H1 (cell line): ENCODE results near the gene TNFAIP8. TPM values are rescaled to one million over a fixed set of nuclear protein-coding genes. Genes with fewer than 3 reads are reported as not detected.

Experiments used
- CTCF ChIA-PET: fragments of 300-600 bp; sonication (Branson Sonifier 250); formaldehyde crosslinking; loops from one replicate; lab custom pipeline; 2021; ENCODE audit not compliant: partially characterized antibody; lab: Charles Lee
- POLR2A ChIA-PET: fragments of 300-600 bp; sonication (Branson Sonifier 250); formaldehyde crosslinking; loops from one replicate; lab custom pipeline; 2021; ENCODE audit warnings: inconsistent platforms; ENCODE audit not compliant: partially characterized antibody; lab: Charles Lee
- DNase-seq, 2 experiments: peaks; one replicate each; pipeline versions ENCODE4 v3.0.0 to v3.0.0-alpha.2; 2010 to 2022; ENCODE audit warnings: low spot score in 2 of 2, low read depth in 1 of 2, mixed read lengths in 1 of 2
- FAIRE-seq: peaks from 2 replicates; lab custom pipeline; 2011; peaks lifted over from hg19 to GRCh38; lab: Jason Lieb, UNC
- H2AFZ ChIP-seq: 2 replicates; pipeline ENCODE4 v1.8.1; 2012; ENCODE audit warnings: low read length, inconsistent platforms
- H2AK5ac ChIP-seq: 2 replicates; pipeline ENCODE4 v1.6.1; 2013; ENCODE audit warnings: low read depth, low read length
- H2BK120ac ChIP-seq: replicated peaks from 2 replicates; pipeline ENCODE3; 2013; ENCODE audit warnings: low read depth, low read length, inconsistent platforms
- H2BK12ac ChIP-seq: 2 replicates; pipeline ENCODE4 v1.6.1; 2013; ENCODE audit warnings: low read depth, low read length
- H2BK15ac ChIP-seq: 2 replicates; pipeline ENCODE4 v1.6.1; 2013; ENCODE audit warnings: low read length
- H2BK20ac ChIP-seq: 2 replicates; pipeline ENCODE4 v1.6.1; 2013; ENCODE audit warnings: low read length
- H2BK5ac ChIP-seq: 2 replicates; pipeline ENCODE4 v1.6.1; 2013; ENCODE audit warnings: low read depth, low read length
- H3K14ac ChIP-seq: 2 replicates; pipeline ENCODE4 v1.6.1; 2013; ENCODE audit warnings: inconsistent platforms; ENCODE audit not compliant: insufficient read length
- H3K18ac ChIP-seq: 2 replicates; pipeline ENCODE4 v1.6.1; 2013; ENCODE audit warnings: low read length; ENCODE audit errors: extremely low read depth
- H3K23ac ChIP-seq: 2 replicates; pipeline ENCODE4 v1.6.1; 2013; ENCODE audit warnings: inconsistent platforms; ENCODE audit not compliant: insufficient read length
- H3K23me2 ChIP-seq: 2 replicates; pipeline ENCODE4 v1.6.1; 2013; ENCODE audit warnings: low read depth, low read length
- H3K27ac ChIP-seq: 2 replicates; pipeline ENCODE4 v1.6.1; 2011; ENCODE audit warnings: low read depth, low read length, inconsistent platforms
- H3K27me3 ChIP-seq, 4 experiments: replicated peaks in 1 of 4; 1 replicate in 1 of 4; 2 replicates in 3 of 4; pipeline versions ENCODE4 v1.6.1 to v1.8.1; 2011 to 2013; ENCODE audit warnings: low read length in 3 of 4, mild to moderate bottlenecking in 3 of 4, inconsistent platforms in 2 of 4, mixed read lengths in 2 of 4, moderate library complexity in 1 of 4; ENCODE audit not compliant: control insufficient read depth in 3 of 4, insufficient read depth in 3 of 4; ENCODE audit errors: extremely low read depth in 1 of 4
- H3K36me3 ChIP-seq, 4 experiments: 2 replicates each; pipeline versions ENCODE4 v1.6.1 to v1.8.1; 2011 to 2013; ENCODE audit warnings: mild to moderate bottlenecking in 4 of 4, low read length in 3 of 4, moderate library complexity in 2 of 4, control low read depth in 1 of 4, inconsistent platforms in 1 of 4; ENCODE audit not compliant: insufficient read depth in 4 of 4, control insufficient read depth in 2 of 4
- H3K4ac ChIP-seq: replicated peaks from 2 replicates; pipeline ENCODE3; 2013; ENCODE audit warnings: low read length, low read depth, mixed read lengths, inconsistent platforms; ENCODE audit not compliant: insufficient read length
- H3K4me1 ChIP-seq, 4 experiments: replicated peaks in 1 of 4; 1 replicate in 1 of 4; 2 replicates in 3 of 4; pipeline versions ENCODE4 v1.6.1 to v1.8.1; 2011 to 2013; ENCODE audit warnings: low read length in 3 of 4, inconsistent platforms in 2 of 4, mixed read lengths in 1 of 4; ENCODE audit not compliant: insufficient read depth in 4 of 4, control insufficient read depth in 3 of 4
- H3K4me2 ChIP-seq, 2 experiments: 2 replicates each; pipeline versions ENCODE4 v1.6.1 to v1.8.1; 2011 to 2013; ENCODE audit warnings: low read depth in 2 of 2, low read length in 2 of 2, control low read depth in 1 of 2, inconsistent platforms in 1 of 2, mild to moderate bottlenecking in 1 of 2; ENCODE audit not compliant: insufficient read depth in 1 of 2
- H3K4me3 ChIP-seq, 4 experiments: fragments of 200-600, 300-600 bp in 1 of 4; sonication (generic), shearing (Covaris generic), sonication (Bioruptor Twin) in 1 of 4; 2 replicates each; pipeline versions ENCODE4 v1.5.1 to v1.8.1; 2011 to 2016; ENCODE audit warnings: low read length in 4 of 4, low read depth in 3 of 4, control low read depth in 2 of 4, inconsistent platforms in 2 of 4, mild to moderate bottlenecking in 2 of 4, mixed read lengths in 1 of 4, moderate library complexity in 1 of 4; ENCODE audit not compliant: insufficient read depth in 2 of 4; ENCODE audit errors: extremely low read depth in 1 of 4
- H3K56ac ChIP-seq: replicated peaks from 2 replicates; pipeline ENCODE3; 2013; ENCODE audit warnings: low read depth, mild to moderate bottlenecking, mixed read lengths, low read length, inconsistent platforms; ENCODE audit not compliant: insufficient read length
- H3K79me1 ChIP-seq: 2 replicates; pipeline ENCODE4 v1.6.1; 2013; ENCODE audit warnings: low read depth, low read length, control low read depth
- H3K79me2 ChIP-seq, 2 experiments: 2 replicates each; pipeline versions ENCODE4 v1.6.1 to v1.8.1; 2012 to 2013; ENCODE audit warnings: low read length in 2 of 2, mild to moderate bottlenecking in 2 of 2, inconsistent platforms in 1 of 2; ENCODE audit not compliant: insufficient read depth in 2 of 2, control insufficient read depth in 1 of 2
- H3K9ac ChIP-seq, 4 experiments: replicated peaks in 1 of 4; 1 replicate in 1 of 4; 2 replicates in 3 of 4; pipeline versions ENCODE4 v1.6.1 to v1.8.1; 2011 to 2013; ENCODE audit warnings: low read depth in 3 of 4, low read length in 3 of 4, control low read depth in 2 of 4, mild to moderate bottlenecking in 2 of 4, moderate library complexity in 2 of 4, inconsistent platforms in 1 of 4; ENCODE audit errors: extremely low read depth in 1 of 4
- H3K9me3 ChIP-seq, 2 experiments: 2 replicates each; pipeline versions ENCODE4 v1.6.1 to v1.8.1; 2012 to 2013; ENCODE audit warnings: mild to moderate bottlenecking in 2 of 2, moderate library complexity in 2 of 2, control low read depth in 1 of 2, inconsistent platforms in 1 of 2, low read depth in 1 of 2, low read length in 1 of 2, mixed read lengths in 1 of 2; ENCODE audit not compliant: insufficient read depth in 2 of 2
- H4K20me1 ChIP-seq, 2 experiments: replicated peaks in 1 of 2; 2 replicates each; pipeline versions ENCODE3 to v1.8.1; 2011 to 2013; ENCODE audit warnings: inconsistent platforms in 2 of 2, low read length in 2 of 2, mild to moderate bottlenecking in 1 of 2; ENCODE audit not compliant: insufficient read depth in 2 of 2, control insufficient read depth in 1 of 2
- H4K5ac ChIP-seq: 2 replicates; pipeline ENCODE4 v1.6.1; 2013; ENCODE audit warnings: low read length, low read depth, mixed read lengths, inconsistent platforms; ENCODE audit not compliant: insufficient read length
- H4K8ac ChIP-seq: 2 replicates; pipeline ENCODE4 v1.8.0; 2013; ENCODE audit warnings: mild to moderate bottlenecking, moderate library complexity, low read length, inconsistent platforms; ENCODE audit not compliant: insufficient read depth; ENCODE audit errors: extremely low read depth
- H4K91ac ChIP-seq: replicated peaks from 2 replicates; pipeline ENCODE3; 2013; ENCODE audit warnings: low read length, mixed read lengths, inconsistent platforms; ENCODE audit not compliant: insufficient read length
- CREB1 ChIP-seq: IDR thresholded peaks from 2 replicates; pipeline ENCODE4 v1.6.1; 2012; ENCODE audit warnings: inconsistent platforms
- CTBP2 ChIP-seq: IDR thresholded peaks from 2 replicates; pipeline ENCODE4 v1.7.0; 2011; ENCODE audit warnings: borderline replicate concordance, mild to moderate bottlenecking, moderate library complexity, mixed read lengths, low read length; ENCODE audit not compliant: insufficient read depth, insufficient read length
- HDAC2 ChIP-seq, 2 experiments: fragments of 300-600 bp in 1 of 2; sonication (generic) in 1 of 2; IDR thresholded peaks; 2 replicates each; pipeline ENCODE4 v1.6.1; 2011 to 2012; ENCODE audit warnings: low read depth in 2 of 2, low read length in 2 of 2, mild to moderate bottlenecking in 2 of 2, moderate library complexity in 2 of 2, borderline replicate concordance in 1 of 2, inconsistent platforms in 1 of 2
- NRF1 ChIP-seq: IDR thresholded peaks from 2 replicates; pipeline ENCODE4 v1.6.1; 2011; ENCODE audit warnings: mild to moderate bottlenecking, low read depth, low read length, improper control_type of control experiment
- PHF8 ChIP-seq: fragments of 200-600 bp; sonication (generic); conservative IDR thresholded peaks from 2 replicates; pipeline ENCODE4 v1.7.1; 2012; ENCODE audit warnings: low read depth, mild to moderate bottlenecking, inconsistent platforms, low read length, moderate library complexity
- TAF1 ChIP-seq: IDR thresholded peaks from 2 replicates; pipeline ENCODE4 v1.6.1; 2011; ENCODE audit warnings: mild to moderate bottlenecking, low read depth, low read length
- TBP ChIP-seq: IDR thresholded peaks from 2 replicates; pipeline ENCODE4 v1.6.1; 2011; ENCODE audit warnings: low read depth, low read length, improper control_type of control experiment
- YY1 ChIP-seq: IDR thresholded peaks from 2 replicates; pipeline ENCODE4 v1.6.1; 2011; ENCODE audit warnings: low read depth, mild to moderate bottlenecking, low read length
- ZNF274 ChIP-seq: IDR thresholded peaks from 2 replicates; pipeline ENCODE4 v1.7.0; 2012; ENCODE audit warnings: low read length, borderline replicate concordance; ENCODE audit errors: extremely low read depth
- WGBS, 2 experiments: shearing (Covaris generic) in 1 of 2; methylation state at CpG; one replicate each; pipeline versions ENCODE4 v1.1.6 to v1.1.7; 2013 to 2015; ENCODE audit warnings: low lambda C conversion rate in 2 of 2, mixed read lengths in 2 of 2, inconsistent platforms in 1 of 2, low coverage in 1 of 2, missing lambda C conversion rate in 1 of 2; ENCODE audit not compliant: insufficient replicate concordance in 2 of 2, insufficient coverage in 1 of 2, insufficient read length in 1 of 2; ENCODE audit errors: extremely low coverage in 1 of 2, missing lambda C conversion rate in 1 of 2; 5-methylcytosine and 5-hydroxymethylcytosine counted together
- polyA plus RNA-seq, 7 experiments: library from polyadenylated mRNA; depleted of rRNA in 3 of 7; stranded (reverse) in 5 of 7; unstranded in 2 of 7; fragments of >200 nt in 5 of 7; fragments of 200-250 nt in 2 of 7; gene quantifications; 1 replicate in 5 of 7; 2 replicates in 1 of 7; 4 replicates in 1 of 7; pipeline versions ENCODE4 v1.2.1 to v1.2.3, GENCODE V29; 2011 to 2013; ENCODE audit warnings: missing spikeins in 2 of 7, mixed read lengths in 2 of 7
- total RNA-seq: library from RNA; stranded (reverse); fragmentation: NEBNext Ultra II Directional; extraction: Animal tissue kit (Norgen Biotek cat#: 25700); gene quantifications from 2 replicates; pipeline ENCODE4 v1.2.1, GENCODE V29; 2021
- TF ChIP-seq, protein P1 (sequence below): IDR thresholded peaks from 2 replicates; pipeline ENCODE4 v1.6.1; 2011; ENCODE audit warnings: low read length, improper control_type of control experiment

The TNFAIP8 gene
- total and polyA plus RNA-seq, 2 of the 8 experiments (the other 6 are each of a cell fraction or from before 2014, with no cell fraction given), result 12.4 to 19.3 TPM

- Histone ChIP-seq H4K5ac (no peak overlapping the region), H3K9ac (no peak overlapping the region), H2BK120ac (no peak overlapping the region), H4K91ac (no peak overlapping the region), H3K23ac (no peak overlapping the region), H2BK5ac (no peak overlapping the region), H3K23me2 (no peaks in the 10 kb centered on the region), H4K20me1 (no peaks in the 10 kb centered on the region), H3K4ac (no peak overlapping the region), H3K56ac (no peak overlapping the region), H2BK12ac (no peak overlapping the region), H3K4me2 (no peak overlapping the region), H2BK20ac (no peak overlapping the region), H3K27ac (no peak overlapping the region), H2BK15ac (no peak overlapping the region), H3K4me1 (no peaks in the 10 kb centered on the region), H3K14ac (no peak overlapping the region), H3K27me3 (no peaks in the 10 kb centered on the region), H3K79me1 (no peaks in the 10 kb centered on the region), H3K9me3 (no peaks in the 10 kb centered on the region), H2AFZ (no peak overlapping the region), H3K4me3 (no peak overlapping the region), H3K79me2 (no peaks in the 10 kb centered on the region), H3K36me3 (no peaks in the 10 kb centered on the region), H4K8ac (no peak overlapping the region), H2AK5ac (no peak overlapping the region), H3K18ac (no peak overlapping the region)
- CTCF ChIA-PET, result interaction anchor here (1.4 kb wide), 2 partner anchors 9 to 14 kb away, joined by 6 read pairs; no protein-coding TSS in a partner anchor
- POLR2A ChIA-PET, result no interaction called here
- DNase-seq (no peak), FAIRE-seq (no peak)
- TF ChIP-seq NRF1, result no peak
- TF ChIP-seq, protein P1, sequence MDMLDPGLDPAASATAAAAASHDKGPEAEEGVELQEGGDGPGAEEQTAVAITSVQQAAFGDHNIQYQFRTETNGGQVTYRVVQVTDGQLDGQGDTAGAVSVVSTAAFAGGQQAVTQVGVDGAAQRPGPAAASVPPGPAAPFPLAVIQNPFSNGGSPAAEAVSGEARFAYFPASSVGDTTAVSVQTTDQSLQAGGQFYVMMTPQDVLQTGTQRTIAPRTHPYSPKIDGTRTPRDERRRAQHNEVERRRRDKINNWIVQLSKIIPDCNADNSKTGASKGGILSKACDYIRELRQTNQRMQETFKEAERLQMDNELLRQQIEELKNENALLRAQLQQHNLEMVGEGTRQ, result no peak
- TF ChIP-seq HDAC2 (IDR thresholded peaks at IDR 0.05; ENCODE audit: borderline replicate concordance in 1 of 2, low read depth in 2 of 2, low read length in 2 of 2), result no peak
- no peak for TF ChIP-seq CTBP2
- TF ChIP-seq CREB1, result no peak
- no peak for TF ChIP-seq PHF8
- no peak for TF ChIP-seq TAF1
- no peak for TF ChIP-seq YY1
- no peak for TF ChIP-seq TBP
- no peak for TF ChIP-seq ZNF274
- 94% methylated on average over 3 of the region's 3 CpGs; no CpG with 5 or more reads in 1 of the 2 experiments for WGBS, 2 experiments
These were observed 70.2 kb downstream of the TNFAIP8 start for GRCh38 chr5:119426057-119426456.
